Fibroblast of gingiva (primary cell): ENCODE data around the gene CYP4Z1.
"Not testable (repeated sequence)": the region's sequence is repeated elsewhere in the genome, so short reads cannot be mapped to it uniquely, and the experiment has no call there.

Experiments used
- DNase-seq: peaks from one replicate; pipeline ENCODE4 v3.0.0-alpha.2; 2011; ENCODE audit warnings: low read depth

CYP4Z1 gene

DNA sequence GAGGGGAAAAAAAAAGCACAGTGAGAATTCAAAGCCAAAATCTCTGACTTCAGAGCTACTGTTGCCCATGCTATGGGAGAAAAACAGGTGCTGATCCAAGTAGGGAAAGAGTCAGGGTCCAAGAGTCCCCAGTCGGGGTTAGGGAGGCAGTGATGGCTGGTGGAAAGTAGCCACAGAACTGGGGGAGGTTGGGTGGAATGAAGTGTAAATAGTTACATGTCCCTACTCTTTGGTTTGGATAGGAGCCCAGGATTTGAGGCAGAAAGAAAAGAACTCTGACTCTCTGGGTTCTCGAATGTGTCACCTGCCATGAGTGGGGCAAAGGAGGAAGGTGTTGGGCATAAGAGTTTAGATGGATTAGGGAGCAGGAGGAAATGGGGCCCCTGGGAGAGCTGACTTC is 61.8 kb downstream of the CYP4Z1 start:
- not testable (repeated sequence) for DNase-seq

DNA sequence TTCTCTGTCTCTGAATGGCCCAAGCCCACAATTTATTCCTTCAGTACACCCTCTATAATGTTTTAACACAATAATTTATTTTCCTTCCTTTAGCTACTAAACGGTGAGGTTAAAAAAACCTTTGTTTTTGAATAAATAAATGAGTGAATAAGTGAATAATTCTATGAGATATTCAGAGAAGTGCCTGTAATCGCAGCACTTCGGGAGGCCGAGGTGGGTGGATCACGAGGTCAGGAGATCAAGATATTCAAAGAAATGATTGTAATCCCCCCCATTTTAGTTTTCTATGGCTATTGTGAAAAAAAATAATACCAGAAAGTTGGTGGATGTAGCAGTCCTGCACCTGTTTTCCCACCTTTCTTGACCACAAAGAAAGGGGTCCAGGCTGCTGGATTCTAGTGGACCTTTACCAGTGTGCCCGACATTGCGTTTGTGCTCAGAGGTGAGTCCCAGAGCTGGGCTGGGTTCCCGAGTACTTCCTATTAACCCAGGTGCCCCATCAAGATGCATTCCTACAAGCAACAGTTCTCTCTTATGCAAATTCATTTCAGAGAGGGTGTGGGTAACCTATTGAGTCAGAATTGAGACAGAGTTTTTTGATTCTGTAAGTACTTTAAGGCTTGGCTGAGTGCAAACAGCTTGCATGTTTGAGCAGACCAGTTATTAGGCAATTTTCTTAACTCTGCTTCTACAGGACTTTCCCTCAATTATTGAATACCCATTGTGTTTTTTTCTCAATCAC is 62.6 kb downstream of the CYP4Z1 start:
- not testable (repeated sequence) for DNase-seq

DNA sequence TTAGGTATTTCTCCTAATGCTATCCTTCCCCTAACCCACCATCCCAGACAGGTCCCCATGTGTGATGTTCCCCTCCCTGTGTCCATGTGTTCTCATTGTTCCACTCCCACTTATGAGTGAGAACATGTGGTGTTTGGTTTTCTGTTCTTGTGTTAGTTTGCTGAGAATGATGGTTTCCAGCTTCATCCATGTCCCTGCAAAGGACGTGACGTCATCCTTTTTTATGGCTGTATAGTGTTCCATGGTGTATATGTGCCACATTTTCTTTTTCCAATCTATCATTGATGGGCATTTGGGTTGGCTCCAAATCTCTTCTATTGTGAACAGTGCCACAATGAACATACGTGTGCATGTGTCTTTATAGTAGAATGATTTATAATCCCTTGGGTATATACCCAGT is 65.6 kb downstream of the CYP4Z1 start:
- DNase-seq, result not testable (repeated sequence)

DNA sequence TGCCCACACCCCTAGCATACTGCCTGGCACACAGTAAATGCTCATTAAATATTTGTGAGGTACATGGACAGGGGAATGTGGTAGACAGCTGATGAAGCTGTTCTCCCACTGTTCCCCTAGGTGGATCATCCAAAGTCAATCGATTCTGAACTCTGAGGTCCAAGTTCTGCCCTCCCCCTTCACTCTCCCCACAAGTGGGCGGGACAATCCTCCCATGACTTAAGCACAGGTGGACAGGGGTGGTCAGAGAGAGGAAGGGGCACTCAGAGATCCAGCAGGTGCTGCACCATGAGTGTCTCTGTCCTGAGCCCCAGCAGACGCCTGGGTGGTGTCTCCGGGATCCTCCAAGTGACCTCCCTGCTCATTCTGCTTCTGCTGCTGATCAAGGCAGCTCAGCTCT is 70.2 kb downstream of the CYP4Z1 start, which contains the start of gene CYP4A22:
CYP4A22 (plus strand) TSS at position 244 of the 400 bp plus-strand sequence; CDS start at position 289, 45 bp downstream.
- DNase-seq, result no peak

DNA sequence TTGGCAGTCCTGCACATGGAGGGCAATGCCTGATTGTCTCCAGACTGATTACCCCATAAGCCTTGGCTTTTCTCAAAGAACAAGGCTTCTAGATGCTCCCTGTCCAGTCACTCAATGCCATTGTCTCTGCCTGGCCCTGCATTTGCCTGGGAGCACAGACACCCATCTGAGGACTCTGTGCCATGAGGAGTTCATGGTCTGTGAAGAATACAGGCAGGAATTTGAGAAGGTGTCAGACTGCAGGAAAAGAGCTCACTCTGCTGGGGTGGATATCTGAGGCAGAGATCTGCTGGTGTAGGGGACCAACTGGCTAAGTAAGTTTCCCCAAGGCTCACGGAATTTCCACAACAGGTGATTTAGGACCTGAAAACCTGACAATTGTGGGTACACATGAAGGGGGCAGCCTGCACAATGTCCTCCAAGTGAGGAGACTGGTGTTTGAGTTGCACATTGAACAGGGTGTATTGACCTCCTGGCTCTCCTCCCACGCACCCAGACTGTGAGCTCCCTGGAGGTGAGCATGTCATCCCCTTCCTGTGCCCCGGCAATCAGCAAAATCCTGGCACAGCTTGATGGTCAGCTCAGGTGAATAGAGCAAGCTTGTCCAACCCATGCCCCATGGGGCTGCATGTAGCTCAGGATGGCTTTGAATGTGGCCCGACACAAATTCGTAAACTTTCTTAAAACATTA is 71.0 kb downstream of the CYP4Z1 start:
- no peak for DNase-seq

DNA sequence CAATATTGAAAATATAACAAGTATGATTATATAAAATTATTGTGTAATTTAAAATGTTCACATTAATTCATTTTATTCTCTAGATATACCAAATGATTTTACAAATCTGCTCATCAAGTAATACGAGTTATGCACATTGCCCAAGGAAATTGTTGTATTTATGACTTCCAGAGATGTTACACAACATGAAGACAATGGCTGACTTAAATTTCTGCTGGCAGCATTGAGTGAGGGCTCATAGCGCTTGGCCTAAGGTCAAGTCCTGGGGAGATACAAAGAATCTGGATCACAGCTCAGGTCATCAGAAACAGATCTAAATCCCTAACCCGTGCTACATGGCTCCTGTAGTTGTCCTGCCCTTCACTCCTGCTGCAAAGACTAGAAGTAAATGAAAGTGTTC is 73.3 kb downstream of the CYP4Z1 start:
- not testable (repeated sequence) for DNase-seq

DNA sequence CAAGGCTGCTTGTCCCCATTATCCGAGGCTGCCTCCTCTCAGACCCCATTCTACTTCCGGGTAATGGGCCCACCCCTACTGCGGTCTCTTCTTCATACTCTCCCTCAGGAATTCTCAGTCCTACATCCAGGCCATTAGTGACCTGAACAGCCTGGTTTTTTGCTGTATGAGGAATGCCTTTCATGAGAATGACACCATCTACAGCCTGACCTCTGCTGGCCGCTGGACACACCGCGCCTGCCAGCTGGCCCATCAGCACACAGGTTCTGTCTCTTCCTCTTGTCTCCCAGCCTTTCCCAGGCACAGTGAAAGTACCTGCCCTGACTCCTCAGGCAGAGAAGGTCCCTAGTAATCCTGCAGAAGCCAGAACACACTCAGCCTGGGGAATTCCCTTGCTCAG is 76.6 kb downstream of the CYP4Z1 start:
- DNase-seq, result not testable (repeated sequence)

DNA sequence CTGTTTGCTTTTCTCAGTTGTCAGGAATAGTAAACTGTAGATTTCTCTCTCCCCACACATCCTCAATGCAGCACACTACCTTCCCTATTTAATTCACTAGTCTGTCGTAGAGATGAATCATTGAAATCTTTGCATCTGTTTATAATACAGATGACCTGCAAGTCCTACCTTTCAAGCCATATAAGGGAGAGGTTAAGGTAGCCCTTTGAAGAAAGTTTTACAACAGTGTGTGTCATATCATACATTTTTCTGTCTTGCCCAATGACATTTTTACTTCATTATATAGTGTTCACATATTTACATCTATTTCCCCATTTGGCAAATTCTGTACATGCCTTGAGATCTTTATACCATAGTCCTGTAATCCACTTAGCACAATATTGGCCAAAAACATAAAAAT is 79.5 kb downstream of the CYP4Z1 start:
- DNase-seq, result not testable (repeated sequence)

DNA sequence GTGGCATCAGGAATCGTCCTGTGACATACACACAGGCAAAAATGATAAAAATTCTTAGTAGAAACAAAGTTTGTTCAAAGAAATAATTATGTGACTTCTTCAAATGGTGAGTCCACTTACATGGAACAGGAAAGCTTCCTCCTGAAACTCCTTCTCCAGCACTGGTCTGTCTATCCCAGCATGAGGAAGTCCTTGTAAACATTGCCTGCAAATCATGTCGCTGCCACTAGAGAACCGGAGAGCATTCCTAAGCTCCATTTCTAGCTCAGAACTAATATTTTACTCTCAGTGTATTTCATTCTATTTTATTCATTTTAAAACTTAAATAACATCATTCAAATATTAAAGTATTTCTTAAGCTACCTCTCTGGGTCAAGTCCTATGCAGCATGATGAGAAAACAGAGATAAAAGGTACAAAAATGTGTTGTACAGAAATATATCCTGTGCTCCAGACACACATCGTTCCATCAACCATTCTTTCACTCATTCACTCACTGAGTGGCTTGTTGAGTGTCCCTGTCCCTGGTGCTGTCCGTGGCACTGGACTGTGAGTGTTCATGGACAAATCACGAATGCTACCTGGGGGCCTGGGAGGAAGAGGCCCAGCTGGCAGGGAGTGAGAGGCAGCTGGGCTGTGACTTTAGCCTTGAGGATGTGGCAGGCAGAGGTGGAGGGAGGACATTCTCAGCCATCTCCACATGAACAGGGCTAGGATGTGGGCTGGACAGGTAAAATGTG is 80.2 kb downstream of the CYP4Z1 start:
- no peak for DNase-seq

DNA sequence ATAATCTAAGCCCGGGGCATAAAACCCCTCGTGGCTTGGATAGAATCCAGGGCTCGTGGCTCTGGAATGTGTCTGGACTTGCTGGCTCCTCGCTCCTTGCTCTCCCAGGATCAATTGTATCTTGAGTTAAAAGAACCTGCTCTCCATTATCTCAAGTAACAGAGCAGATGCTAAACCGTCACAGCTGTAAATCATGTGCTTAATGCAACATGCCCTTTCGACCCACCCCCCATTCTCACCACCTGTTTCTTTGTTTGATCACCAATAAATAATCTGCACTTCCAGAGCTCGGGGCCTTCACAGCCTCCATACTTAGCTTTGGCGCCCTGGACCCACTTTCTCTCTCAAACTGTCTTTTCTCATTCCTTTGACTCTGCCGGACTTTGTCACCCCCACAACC is 82.1 kb downstream of the CYP4Z1 start:
- not testable (repeated sequence) for DNase-seq

DNA sequence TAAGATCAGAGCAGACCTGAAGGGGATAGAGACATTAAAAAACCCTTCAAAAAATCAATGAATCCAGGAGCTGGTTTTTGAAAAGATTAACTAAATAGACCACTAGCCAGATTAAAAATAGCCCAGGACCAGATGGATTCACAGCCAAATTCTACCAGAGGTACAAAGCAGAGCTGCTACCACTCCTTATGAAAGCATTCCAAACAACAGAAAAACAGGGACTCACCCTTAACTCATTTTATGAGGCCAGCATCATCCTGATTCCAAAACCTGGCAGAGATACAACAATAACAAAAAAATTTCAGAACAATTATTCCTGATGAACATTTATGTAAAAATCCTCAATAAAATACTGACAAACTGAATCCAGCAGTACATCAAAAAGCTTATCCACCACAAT is 89.4 kb downstream of the CYP4Z1 start:
- DNase-seq, result not testable (repeated sequence)

DNA sequence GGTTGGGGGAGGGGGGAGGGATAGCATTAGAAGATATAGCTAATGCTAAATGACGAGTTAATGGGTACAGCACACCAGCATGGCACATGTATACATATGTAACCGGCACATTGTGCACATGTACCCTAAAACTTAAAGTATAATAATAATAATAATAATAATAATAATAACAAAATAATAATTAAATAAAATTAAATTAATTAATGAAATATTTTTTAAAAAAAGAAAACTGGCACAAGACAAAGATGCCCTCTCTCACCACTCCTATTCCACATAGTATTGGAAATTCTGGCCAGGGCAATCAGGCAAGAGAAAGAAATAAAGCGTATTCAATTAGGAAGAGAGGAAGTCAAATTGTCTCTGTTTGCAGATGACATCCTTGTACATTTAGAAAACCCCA is 90.9 kb downstream of the CYP4Z1 start:
- not testable (repeated sequence) for DNase-seq

DNA sequence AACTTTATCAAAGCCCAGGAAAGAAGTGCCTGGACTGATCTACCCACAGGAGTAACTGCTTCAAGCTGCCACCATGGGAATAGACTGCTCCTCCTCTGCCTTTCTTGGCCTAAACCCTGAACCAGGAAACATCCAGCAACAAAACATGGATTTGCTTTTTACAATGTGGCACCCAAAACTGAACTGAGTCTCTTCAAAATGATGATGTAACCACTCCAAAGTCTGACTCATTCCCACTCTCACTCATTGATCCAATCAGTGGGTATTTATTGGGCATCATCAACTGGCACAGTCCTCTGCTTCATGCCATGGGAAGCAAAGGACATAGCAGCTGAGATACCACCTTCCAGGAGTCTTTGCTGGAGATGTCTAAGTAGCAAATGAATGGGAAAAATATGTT is 93.7 kb downstream of the CYP4Z1 start:
- DNase-seq, result no peak

DNA sequence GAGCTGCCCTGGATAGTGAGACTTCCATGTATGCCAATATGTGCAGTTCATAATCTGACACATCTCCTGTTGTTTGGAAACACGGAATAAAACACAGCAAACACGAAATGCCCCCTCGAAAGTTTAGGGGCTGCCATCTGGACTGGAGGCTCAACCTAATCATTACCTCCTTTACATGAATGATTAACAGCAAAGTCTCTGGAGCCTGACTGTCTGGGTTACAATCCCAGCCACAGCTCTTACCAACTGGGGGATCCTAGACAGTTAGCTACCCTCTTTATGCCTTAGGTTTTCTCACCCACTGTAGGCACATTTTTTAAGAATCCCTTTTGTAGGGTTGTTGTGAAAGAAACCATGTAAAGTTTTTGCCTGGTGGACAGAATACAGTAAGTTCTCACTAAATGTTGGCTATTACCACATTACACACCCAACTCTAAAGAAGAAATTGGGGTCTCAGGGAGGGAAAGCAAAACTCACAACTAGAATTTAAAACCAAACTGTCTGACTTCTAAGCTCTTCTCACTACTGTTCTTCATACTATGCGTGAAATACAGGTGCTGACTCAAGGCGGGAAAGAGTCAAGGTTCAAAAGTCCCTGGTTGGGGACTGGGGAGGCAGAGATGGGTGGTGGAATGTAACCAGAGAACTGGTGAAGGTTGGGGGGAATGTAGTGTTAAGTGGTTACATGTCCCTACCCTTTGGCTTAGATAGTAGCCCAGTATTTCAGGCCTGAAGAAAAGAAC is 94.4 kb downstream of the CYP4Z1 start:
- no peak for DNase-seq

DNA sequence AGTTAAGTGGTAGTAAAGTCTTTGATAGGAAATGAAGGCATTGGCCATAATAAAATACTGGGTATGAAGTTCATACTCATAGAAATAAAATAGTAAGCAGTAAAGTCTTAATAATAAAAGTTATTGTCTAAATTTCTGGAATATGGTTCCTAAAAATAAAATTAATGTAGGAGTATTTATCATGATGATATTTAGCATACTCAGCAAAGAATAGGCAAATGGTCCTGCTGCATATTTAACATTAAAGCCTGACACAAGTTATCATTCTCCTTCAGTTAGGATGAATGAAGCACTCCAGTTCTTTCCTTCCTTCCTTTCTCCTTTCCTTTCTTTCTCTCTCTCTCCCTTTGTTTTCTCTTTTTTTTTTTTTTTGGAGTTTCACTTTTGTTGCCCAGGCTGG is 97.5 kb downstream of the CYP4Z1 start:
- DNase-seq, result no peak
